GM04504 (cell line): ENCODE measurements around the gene PRDM16.

Experiments
- DNase-seq: peaks from one replicate; pipeline ENCODE4 v3.0.0-alpha.2; 2012; ENCODE audit warnings: low read depth

The PRDM16 gene

GRCh38 chr1:3053986-3054385, 15.0 kb upstream of the PRDM16 start:
- no peak for DNase-seq

DNA sequence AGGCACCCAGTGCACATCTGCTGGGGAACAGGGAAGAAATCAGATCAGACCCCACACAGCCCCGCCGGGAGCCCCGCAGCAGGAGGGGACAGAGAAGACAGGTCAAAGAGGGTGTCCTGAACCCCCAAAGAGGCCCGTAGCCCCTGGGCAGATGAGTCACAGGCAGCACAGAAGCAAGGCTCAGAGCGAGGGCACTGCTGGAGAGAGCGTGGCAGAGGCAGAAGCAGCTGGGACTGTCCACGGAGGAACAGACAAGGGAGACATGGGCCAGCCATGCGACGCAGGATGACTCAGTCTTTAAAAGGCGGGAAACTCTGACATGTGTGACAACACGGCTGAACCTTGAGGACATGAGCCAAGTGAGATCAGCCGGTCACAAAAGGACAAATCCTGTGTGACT, 14.5 kb upstream of the PRDM16 start:
- no peak for DNase-seq

DNA sequence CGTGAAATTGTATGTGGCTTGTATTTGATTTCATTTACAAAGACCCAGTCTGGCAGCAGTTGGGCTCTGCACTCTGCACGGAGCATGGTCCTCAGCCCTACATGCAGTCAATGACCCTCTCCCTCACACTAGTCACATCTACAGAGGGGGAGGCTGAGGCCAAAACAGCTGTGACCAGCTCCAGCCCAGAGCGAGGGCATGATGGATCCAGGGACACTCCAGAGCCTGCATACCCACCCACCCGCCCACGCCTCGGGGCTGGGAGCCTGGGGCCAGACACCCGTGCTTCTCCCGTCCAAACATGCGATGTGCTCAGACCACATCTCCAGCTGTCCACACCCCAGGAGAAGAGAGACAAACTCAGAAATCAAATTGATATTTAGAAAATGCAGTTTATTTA, 14.0 kb upstream of the PRDM16 start:
- no peak for DNase-seq

- no peak for DNase-seq
Measured at GRCh38 chr1:3056641-3057040, 12.4 kb upstream of the PRDM16 start.

GRCh38 chr1:3058263-3059030, 10.6 kb upstream of the PRDM16 start:
- no peak for DNase-seq

- no peak for DNase-seq
Measured at GRCh38 chr1:3060127-3060526, 8.9 kb upstream of the PRDM16 start.

- no peak for DNase-seq
Measured at GRCh38 chr1:3060601-3061551, 8.1 kb upstream of the PRDM16 start.

DNA sequence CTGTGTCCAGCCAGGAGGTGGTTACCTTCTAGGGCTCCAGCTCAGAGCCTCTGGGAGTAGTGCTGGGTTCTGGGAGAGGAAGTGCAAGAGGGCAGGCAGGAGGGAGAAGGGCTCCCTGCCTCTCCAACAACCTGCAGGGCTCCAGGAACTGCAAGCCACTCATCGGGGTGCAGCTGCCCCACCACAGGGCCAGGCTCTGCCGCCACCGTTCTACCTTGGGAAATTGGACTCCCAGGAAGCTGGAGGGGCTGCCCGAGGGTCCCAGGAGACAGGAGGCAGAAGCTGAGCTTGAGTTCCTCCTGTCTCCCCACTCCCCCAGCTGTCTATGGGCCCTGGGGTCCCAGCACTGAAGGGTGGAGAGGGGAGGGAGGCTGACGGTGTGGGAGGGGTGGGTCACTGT, 7.4 kb upstream of the PRDM16 start:
- DNase-seq: no peak

GRCh38 chr1:3061981-3062615, 6.9 kb upstream of the PRDM16 start:
- no peak for DNase-seq

GRCh38 chr1:3062616-3063378, 6.2 kb upstream of the PRDM16 start:
- DNase-seq: no peak

- no peak for DNase-seq
Measured at GRCh38 chr1:3063379-3064295, 5.4 kb upstream of the PRDM16 start.

DNA sequence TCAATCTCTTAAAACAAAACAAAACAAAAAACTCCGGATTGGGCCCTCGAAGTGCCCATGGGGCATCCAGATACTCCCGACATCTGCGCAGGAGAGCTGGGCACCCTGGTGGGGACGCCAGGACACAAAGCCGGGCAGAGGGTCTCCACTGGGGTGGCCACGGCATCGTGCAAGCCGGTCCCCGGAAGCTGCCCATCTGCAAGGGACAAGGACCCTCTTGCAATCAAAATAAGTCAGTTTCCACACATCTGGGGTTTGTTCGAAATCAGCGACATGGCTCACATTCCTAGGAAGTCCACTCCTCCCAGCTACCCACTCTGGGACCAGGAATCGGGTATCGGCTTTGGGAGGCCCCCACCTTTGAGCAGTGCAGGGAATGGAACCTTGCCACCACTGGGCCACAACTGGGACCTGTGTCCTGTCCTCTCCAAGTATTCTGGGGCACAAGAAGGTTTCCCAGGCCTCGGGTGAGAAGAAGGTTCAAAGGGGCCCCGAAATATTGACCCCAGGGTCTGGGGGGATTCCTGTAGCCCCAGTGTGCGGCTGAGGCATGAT, 4.6 kb upstream of the PRDM16 start:
- no peak for DNase-seq

DNA sequence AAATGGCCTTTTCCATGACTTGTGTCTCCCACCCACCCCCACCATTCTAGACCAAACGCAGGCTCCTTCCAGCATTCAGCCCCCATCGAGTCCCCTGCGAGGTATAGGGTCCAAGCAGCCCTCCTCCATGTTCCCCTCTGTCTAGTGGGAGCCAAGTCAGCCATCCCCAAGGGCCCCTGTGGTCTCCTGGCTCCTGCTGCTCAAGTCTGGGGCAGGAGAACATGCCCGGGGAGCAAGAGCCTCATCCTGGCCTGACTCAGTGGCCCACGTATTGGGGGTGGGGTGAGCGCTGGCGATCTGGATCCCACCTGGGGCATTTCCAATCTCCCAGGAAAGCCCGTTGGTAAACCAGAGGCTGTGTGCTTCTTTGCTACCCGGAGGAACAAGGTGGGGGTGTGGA, 4.1 kb upstream of the PRDM16 start:
- DNase-seq: no peak

DNA sequence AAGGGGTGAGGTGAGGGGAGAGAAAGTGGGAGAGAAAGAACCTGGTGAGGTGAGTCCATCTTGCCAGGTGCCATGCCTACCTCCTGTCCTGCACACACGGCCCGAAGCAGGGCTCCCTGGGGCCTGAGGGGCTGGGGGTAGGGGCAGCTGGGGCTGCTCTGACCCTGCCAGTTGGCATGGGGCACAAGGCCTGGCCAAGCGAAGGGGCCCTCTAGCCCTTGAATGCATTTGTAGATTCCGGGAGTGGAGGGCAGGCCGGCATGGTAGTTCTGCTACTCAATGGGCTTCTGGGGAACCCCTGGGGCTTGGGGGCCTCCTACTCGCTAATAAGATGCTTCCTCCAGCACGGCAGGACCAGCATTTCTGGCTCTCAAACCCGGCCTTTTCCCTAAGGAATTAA, 3.6 kb upstream of the PRDM16 start:
- no peak for DNase-seq

DNA sequence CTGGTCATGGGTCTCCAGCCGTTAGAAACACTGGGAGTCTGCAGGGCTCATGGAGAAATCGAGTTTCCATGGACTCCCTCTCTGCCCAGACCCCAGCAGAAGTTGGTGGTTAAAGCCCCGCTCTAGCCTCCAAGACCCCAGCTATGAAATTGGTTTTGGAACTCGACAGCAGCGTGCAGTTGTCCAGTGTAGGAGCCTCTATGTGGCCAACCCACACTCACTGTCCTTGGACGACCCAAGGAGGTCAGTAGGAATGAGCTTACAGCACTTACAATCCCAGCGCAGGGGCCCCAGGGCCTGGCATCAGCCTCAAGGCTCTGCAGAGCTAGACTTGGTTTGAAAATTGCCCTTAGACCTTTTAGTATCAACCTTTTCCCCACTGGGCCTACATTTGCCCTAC, 3.2 kb upstream of the PRDM16 start:
- no peak for DNase-seq

- no peak for DNase-seq
Measured at GRCh38 chr1:3066250-3066711, 2.7 kb upstream of the PRDM16 start.

GRCh38 chr1:3066826-3067225, 2.2 kb upstream of the PRDM16 start:
- no peak for DNase-seq

- DNase-seq: no peak
Measured at GRCh38 chr1:3067301-3067670, 1.7 kb upstream of the PRDM16 start.

DNA sequence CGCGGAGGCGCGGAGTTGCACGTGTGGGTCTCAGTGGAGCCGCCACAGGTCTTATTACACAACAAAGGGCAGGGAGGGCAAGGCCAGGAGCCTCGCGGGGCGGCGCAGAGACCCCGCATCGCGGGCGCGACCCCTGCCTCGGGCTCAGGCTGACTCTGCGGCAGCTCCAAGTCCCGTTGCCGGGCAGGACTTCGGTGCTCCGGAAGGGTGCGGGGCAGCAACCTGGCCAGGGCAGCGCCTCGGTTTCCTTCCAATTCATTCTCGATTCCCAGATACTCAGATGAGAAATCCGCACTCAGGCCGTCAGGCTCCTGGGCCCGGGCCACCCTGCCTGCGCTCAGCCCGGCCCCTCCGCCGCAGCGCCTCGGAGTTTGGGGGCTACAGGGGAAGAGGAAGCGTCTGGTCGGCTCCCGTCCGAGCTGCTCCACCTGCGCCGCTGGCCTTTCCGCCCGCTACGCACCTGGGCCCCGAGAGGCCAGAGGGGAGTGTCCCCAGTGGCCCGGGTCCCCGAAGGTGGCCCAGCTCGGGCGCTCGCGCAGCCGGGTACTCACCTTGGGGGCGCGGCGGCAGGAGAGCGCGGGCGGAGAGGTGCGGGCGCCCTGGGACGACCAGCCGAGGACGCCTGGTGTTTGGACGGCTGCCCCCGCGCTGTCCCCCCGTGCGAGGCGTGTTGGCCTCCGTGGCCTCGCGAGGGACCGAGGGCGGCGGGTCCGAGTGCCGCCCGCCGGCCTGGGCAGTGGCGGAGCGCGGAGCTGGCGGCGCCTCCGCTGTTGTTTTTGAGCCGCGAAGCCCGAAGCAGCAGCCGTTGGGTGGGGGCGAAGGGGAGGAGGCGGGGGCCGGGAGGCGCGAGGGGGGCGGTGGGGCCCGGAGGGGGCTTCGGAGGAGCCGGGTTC, 1.1 kb upstream of the PRDM16 start:
- no peak for DNase-seq
